Duodenal mucosa (tissue), 2 donors: ENCODE measurements around the gene IL5.
"Not testable (repeated sequence)": the region's sequence is repeated elsewhere in the genome, so short reads cannot be mapped to it uniquely, and the experiment has no call there.

Source experiments
- H3K27ac ChIP-seq: one replicate; pipeline ENCODE4 v1.7.0; 2013; ENCODE audit warnings: low read depth, low read length
- H3K27me3 ChIP-seq, 2 donors: one replicate each; pipeline ENCODE4 v1.7.0; 2013; ENCODE audit warnings: low read length in 2 of 2, control low read depth in 1 of 2; ENCODE audit not compliant: insufficient read depth in 2 of 2, control insufficient read depth in 1 of 2
- H3K36me3 ChIP-seq, 2 donors: one replicate each; pipeline ENCODE4 v1.7.0; 2013; ENCODE audit warnings: low read length in 2 of 2, control low read depth in 1 of 2; ENCODE audit not compliant: insufficient read depth in 2 of 2, control insufficient read depth in 1 of 2
- H3K4me1 ChIP-seq, 2 donors: one replicate each; pipeline ENCODE4 v1.7.0; 2013; ENCODE audit warnings: low read length in 2 of 2, control low read depth in 1 of 2; ENCODE audit not compliant: insufficient read depth in 2 of 2, control insufficient read depth in 1 of 2
- H3K4me3 ChIP-seq, 2 donors: one replicate each; pipeline ENCODE4 v1.7.0; 2013; ENCODE audit warnings: low read length in 2 of 2, low read depth in 1 of 2
- H3K9ac ChIP-seq, 2 donors: one replicate each; pipeline ENCODE4 v1.7.0; 2013; ENCODE audit warnings: low read length in 2 of 2, low read depth in 1 of 2
- H3K9me3 ChIP-seq, 2 donors: one replicate each; pipeline ENCODE4 v1.7.0; 2013; ENCODE audit warnings: low read length in 2 of 2, control low read depth in 1 of 2; ENCODE audit not compliant: control insufficient read depth in 1 of 2

IL5 gene

DNA sequence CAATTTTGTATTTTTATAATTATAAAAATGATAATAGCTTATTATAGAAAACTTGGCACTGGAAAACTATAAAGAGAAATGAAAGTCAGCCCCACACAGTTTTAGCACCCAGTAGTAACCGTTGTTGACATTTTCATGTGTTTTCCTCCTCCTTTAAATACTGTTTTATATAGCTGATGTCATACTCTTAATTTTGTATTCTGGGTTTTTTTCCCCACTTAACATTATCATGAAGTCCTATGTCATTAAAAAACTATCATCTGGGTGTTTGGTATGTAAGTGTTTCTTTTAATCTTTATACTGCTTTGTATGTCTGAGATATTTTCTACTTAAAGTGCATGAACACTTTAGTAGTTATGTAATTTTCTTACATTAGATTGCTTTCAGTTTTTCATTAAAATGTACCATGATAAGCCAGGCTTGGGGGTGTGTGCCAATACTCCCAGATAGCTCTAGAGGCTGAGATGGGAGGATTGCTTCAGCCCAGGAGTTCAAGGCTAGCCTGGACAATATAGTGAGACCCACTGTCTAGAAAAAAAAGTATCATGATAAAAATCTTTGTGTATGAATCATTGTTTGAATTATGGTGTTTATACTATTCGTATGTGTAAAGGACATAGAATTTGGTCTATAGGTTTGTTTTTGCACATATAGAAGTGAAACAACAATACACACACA lies 16.2 kb upstream of the IL5 start:
- no peak overlapping the region for H3K4me3 ChIP-seq
- H3K4me1 ChIP-seq, result peaks cover 7 to 14% of the 10 kb centered on the region in 2 donors
- peaks cover 13 to 37% of the 10 kb centered on the region in 2 donors for H3K36me3 ChIP-seq
- peaks cover 0 to 1% of the 10 kb centered on the region in 2 donors for H3K9me3 ChIP-seq
- H3K27me3 ChIP-seq, result no peaks in the 10 kb centered on the region
- H3K9ac ChIP-seq, result no peak overlapping the region
- no peak overlapping the region for H3K27ac ChIP-seq

DNA sequence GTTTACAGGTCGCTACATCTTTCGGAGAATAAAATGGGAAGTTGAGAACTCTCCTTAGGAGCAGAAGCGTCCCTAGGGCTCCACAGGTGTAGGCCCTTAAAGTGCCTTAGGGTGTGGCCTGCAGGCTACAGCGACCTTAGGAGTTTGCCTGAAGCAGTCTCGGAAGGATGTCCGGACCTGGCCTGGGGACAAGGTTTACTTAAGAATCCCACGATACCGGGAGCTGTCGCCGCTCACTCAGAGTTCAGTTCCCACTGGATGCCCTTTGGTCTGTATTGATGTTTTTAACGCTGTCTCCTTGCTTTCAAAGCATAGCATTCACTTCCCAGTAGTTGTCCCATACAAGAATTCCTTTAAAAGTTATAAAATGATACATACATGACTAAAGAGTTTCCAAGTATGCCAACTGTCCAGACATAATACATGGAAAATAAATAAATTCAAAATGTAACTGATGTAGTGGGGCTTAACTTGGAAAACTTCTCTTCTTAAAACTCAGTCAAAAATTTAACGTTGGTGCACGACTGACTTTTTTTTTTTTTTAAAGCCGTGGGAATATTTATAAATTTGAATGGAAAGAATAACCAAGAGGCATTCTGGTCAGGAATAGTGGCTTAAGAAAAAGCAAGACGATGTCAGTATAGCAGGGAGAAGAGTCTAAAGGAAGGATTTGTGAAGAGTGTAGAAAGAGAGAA lies 14.3 kb upstream of the IL5 start:
- Histone ChIP-seq H3K27ac (peak overlapping the region; percentile 76), H3K9me3 (no peaks in the 10 kb centered on the region), H3K27me3 (no peaks in the 10 kb centered on the region), H3K4me1 (peaks cover 7 to 14% of the 10 kb centered on the region in 2 donors), H3K4me3 (peak overlapping the region; percentile 89 to 92), H3K9ac (peak overlapping the region; percentile 78 to 91), H3K36me3 (peaks cover 7 to 24% of the 10 kb centered on the region in 2 donors)

DNA sequence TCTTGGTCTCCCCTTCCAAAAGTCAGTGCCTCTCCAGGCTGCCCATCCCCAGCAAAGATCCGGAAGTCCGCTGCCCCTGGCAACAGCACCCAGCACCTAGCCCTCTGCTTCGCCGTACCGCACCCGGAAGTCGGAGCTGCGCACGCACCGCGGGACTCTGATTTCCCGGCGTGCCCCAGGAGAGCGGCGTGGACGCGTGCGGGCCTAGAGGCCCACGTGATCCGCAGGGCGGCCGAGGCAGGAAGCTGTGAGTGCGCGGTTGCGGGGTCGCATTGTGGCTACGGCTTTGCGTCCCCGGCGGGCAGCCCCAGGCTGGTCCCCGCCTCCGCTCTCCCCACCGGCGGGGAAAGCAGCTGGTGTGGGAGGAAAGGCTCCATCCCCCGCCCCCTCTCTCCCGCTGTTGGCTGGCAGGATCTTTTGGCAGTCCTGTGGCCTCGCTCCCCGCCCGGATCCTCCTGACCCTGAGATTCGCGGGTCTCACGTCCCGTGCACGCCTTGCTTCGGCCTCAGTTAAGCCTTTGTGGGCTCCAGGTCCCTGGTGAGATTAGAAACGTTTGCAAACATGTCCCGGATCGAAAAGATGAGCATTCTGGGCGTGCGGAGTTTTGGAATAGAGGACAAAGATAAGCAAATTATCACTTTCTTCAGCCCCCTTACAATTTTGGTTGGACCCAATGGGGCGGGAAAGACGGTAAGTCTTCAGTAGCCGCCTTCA lies 13.6 kb upstream of the IL5 start, which contains the start of gene RAD50:
Gene RAD50 (plus strand): TSS at position 215 of the 715 bp plus-strand sequence. CDS start 348 bp downstream, at position 563.
- H3K36me3 ChIP-seq, result peaks cover 3 to 20% of the 10 kb centered on the region in 2 donors
- no peaks in the 10 kb centered on the region for H3K27me3 ChIP-seq
- peak within 1 kb of the TSS; percentile 89 to 92 for H3K4me3 ChIP-seq
- peaks cover 7 to 14% of the 10 kb centered on the region in 2 donors for H3K4me1 ChIP-seq
- H3K9me3 ChIP-seq, result no peaks in the 10 kb centered on the region
- H3K9ac ChIP-seq, result peak within 1 kb of the TSS; percentile 78 to 91
- H3K27ac ChIP-seq, result peak within 1 kb of the TSS; percentile 76

- H3K4me1 ChIP-seq, result peaks cover 7 to 14% of the 10 kb centered on the region in 2 donors
- no peaks in the 10 kb centered on the region for H3K9me3 ChIP-seq
- peaks cover 0 to 13% of the 10 kb centered on the region in 2 donors for H3K36me3 ChIP-seq
- peak overlapping the region; percentile 78 to 91 for H3K9ac ChIP-seq
- peak overlapping the region; percentile 89 to 92 for H3K4me3 ChIP-seq
- no peaks in the 10 kb centered on the region for H3K27me3 ChIP-seq
- H3K27ac ChIP-seq, result peak overlapping the region; percentile 76
These were observed 12.9 kb upstream of the IL5 start for GRCh38 chr5:132556153-132556762.

- Histone ChIP-seq H3K27me3 (no peaks in the 10 kb centered on the region), H3K4me3 (no peak overlapping the region), H3K9me3 (no peaks in the 10 kb centered on the region), H3K4me1 (no peaks in the 10 kb centered on the region), H3K27ac (no peak overlapping the region), H3K36me3 (no peaks in the 10 kb centered on the region), H3K9ac (no peak overlapping the region)
These were observed 6.3 kb upstream of the IL5 start for GRCh38 chr5:132549576-132549975.

- not testable (repeated sequence) for H3K4me3 ChIP-seq, H3K27ac ChIP-seq, H3K9me3 ChIP-seq, H3K9ac ChIP-seq, H3K27me3 ChIP-seq, H3K4me1 ChIP-seq, H3K36me3 ChIP-seq
These were observed 5.5 kb upstream of the IL5 start for GRCh38 chr5:132548834-132549233.

DNA sequence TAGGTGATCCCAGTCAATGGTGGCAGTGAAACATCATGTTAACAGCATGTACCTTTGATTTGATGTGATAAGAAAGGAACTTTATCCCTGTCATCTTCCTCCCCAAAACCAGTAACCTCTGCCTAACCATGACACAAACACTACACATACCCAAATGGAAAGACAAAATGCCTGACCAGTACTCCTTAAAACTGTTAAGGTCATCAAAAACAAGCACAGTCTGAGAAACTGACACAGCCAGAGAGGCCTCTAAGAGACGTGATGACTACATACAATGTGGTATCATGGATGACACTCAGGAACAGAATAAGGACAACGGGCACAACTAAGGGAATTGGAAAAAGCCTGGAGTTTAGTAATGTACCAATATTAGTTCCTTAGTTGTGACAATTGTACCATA lies 3.9 kb upstream of the IL5 start:
- no peaks in the 10 kb centered on the region for H3K4me1 ChIP-seq
- H3K9ac ChIP-seq, result no peak overlapping the region
- no peaks in the 10 kb centered on the region for H3K9me3 ChIP-seq
- H3K27ac ChIP-seq, result no peak overlapping the region
- H3K4me3 ChIP-seq, result no peak overlapping the region
- no peaks in the 10 kb centered on the region for H3K36me3 ChIP-seq
- no peaks in the 10 kb centered on the region for H3K27me3 ChIP-seq

DNA sequence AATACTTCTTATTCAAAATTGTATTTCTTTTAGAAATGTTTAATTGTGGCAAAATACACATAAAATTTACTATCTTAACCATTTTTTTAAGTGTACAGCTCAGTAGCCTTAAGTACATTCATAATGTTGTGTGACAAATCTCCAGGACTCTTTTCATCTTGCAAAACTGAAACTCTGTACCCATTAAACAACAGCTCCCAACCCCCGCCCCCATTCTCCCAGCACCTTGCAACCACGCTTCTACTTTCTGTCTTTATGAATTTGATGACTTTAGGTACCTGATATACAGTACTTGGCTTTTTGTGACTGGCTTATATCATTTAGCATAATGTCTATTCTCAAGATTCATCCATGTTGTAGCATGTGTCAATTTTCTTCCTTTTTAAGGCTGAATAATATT lies 2.8 kb upstream of the IL5 start:
- no peaks in the 10 kb centered on the region for H3K9me3 ChIP-seq
- no peaks in the 10 kb centered on the region for H3K27me3 ChIP-seq
- H3K4me3 ChIP-seq, result no peak overlapping the region
- no peaks in the 10 kb centered on the region for H3K36me3 ChIP-seq
- no peak overlapping the region for H3K9ac ChIP-seq
- no peaks in the 10 kb centered on the region for H3K4me1 ChIP-seq
- H3K27ac ChIP-seq, result no peak overlapping the region

- H3K4me3 ChIP-seq, result no peak overlapping the region
- H3K27ac ChIP-seq, result no peak overlapping the region
- no peak overlapping the region for H3K9ac ChIP-seq
- no peaks in the 10 kb centered on the region for H3K4me1 ChIP-seq
- no peaks in the 10 kb centered on the region for H3K36me3 ChIP-seq
- no peaks in the 10 kb centered on the region for H3K27me3 ChIP-seq
- no peaks in the 10 kb centered on the region for H3K9me3 ChIP-seq
These were observed 2.6 kb downstream of the IL5 start for GRCh38 chr5:132540764-132541163.

DNA sequence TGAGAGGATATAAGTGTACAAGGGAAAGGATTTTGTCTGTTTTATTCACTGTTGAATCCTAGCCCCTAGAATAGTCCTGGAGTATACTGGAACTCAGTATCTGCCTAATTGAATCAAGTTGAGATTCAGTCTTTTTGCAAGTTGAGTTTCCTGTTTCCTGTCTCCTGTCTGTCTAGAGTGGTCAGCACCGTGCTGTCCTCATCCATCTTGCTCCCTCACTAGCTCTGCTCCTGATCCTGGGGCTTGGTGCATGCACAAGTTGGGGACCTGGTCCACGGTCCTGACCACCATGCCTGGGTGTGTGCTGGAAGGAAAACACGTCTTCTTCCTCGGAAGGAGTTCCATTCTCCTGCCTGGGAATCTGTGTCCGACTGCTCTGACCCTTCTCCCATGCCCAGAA lies 3.2 kb downstream of the IL5 start:
- no peaks in the 10 kb centered on the region for H3K27me3 ChIP-seq
- no peaks in the 10 kb centered on the region for H3K4me1 ChIP-seq
- H3K9me3 ChIP-seq, result no peaks in the 10 kb centered on the region
- no peaks in the 10 kb centered on the region for H3K36me3 ChIP-seq
- H3K9ac ChIP-seq, result no peak overlapping the region
- no peak overlapping the region for H3K27ac ChIP-seq
- no peak overlapping the region for H3K4me3 ChIP-seq
